H7 (cell line): Measurements from ENCODE around the gene TH. TPM values are rescaled to one million over a fixed set of nuclear protein-coding genes. Genes with fewer than 3 reads are reported as not detected.
"Not testable (repeated sequence)": the region's sequence is repeated elsewhere in the genome, so short reads cannot be mapped to it uniquely, and the experiment has no call there.

ENCODE experiments used
- DNase-seq: peaks from one replicate; pipeline ENCODE4 v3.0.0; 2012
- H3K27me3 ChIP-seq: 2 replicates; pipeline ENCODE4 v1.6.0; 2011; ENCODE audit warnings: mild to moderate bottlenecking, low read length; ENCODE audit not compliant: control insufficient read depth, insufficient read depth
- H3K36me3 ChIP-seq: replicated peaks from 2 replicates; pipeline ENCODE4 v1.5.1; 2011; ENCODE audit warnings: low read length; ENCODE audit not compliant: control insufficient read depth, insufficient read depth
- H3K4me3 ChIP-seq: 2 replicates; pipeline ENCODE4 v1.5.1; 2011; ENCODE audit warnings: low read depth, mild to moderate bottlenecking, control low read depth, low read length, moderate library complexity; ENCODE audit not compliant: insufficient read depth
- total RNA-seq: library from RNA; depleted of rRNA; stranded (reverse); fragments of >200 nt; shearing (Covaris generic); gene quantifications from 2 replicates; pipeline ENCODE4 v1.2.3, GENCODE V29; 2014

TH gene
- total RNA-seq, 1 experiment from 2014 or later, result not detected

- H3K27me3 ChIP-seq, H3K36me3 ChIP-seq, H3K4me3 ChIP-seq, DNase-seq: not testable (repeated sequence)
Measured at GRCh38 chr11:2124736-2125484, 46.7 kb downstream of the TH start.

- H3K36me3 ChIP-seq, result no peaks in the 10 kb centered on the region
- H3K4me3 ChIP-seq, result no peak overlapping the region
- H3K27me3 ChIP-seq, result no peaks in the 10 kb centered on the region
- DNase-seq, result no peak
Measured at GRCh38 chr11:2123628-2123960, 48.0 kb downstream of the TH start.

- peak; percentile 72 for DNase-seq
- no peak overlapping the region for H3K4me3 ChIP-seq
- H3K36me3 ChIP-seq, result no peaks in the 10 kb centered on the region
- no peaks in the 10 kb centered on the region for H3K27me3 ChIP-seq
Measured at GRCh38 chr11:2122907-2123627, 48.5 kb downstream of the TH start.

- Histone ChIP-seq H3K27me3 (no peaks in the 10 kb centered on the region), H3K36me3 (no peaks in the 10 kb centered on the region), H3K4me3 (no peak overlapping the region)
- peak; percentile 82 for DNase-seq
Measured at GRCh38 chr11:2122222-2122906, 49.3 kb downstream of the TH start.

GRCh38 chr11:2121227-2122130, 50.1 kb downstream of the TH start:
- peak; percentile 56 for DNase-seq
- no peaks in the 10 kb centered on the region for H3K27me3 ChIP-seq
- H3K4me3 ChIP-seq, result no peak overlapping the region
- H3K36me3 ChIP-seq, result no peaks in the 10 kb centered on the region

GRCh38 chr11:2120359-2121100, 51.1 kb downstream of the TH start:
- Histone ChIP-seq H3K4me3 (no peak overlapping the region), H3K27me3 (no peaks in the 10 kb centered on the region), H3K36me3 (no peaks in the 10 kb centered on the region)
- peak; percentile 87 for DNase-seq

GRCh38 chr11:2118677-2119076, 52.9 kb downstream of the TH start:
- no peak for DNase-seq
- Histone ChIP-seq H3K27me3 (no peaks in the 10 kb centered on the region), H3K4me3 (no peak overlapping the region), H3K36me3 (no peaks in the 10 kb centered on the region)

GRCh38 chr11:2116680-2117079, 54.9 kb downstream of the TH start:
- no peaks in the 10 kb centered on the region for H3K27me3 ChIP-seq
- DNase-seq, result no peak
- no peaks in the 10 kb centered on the region for H3K36me3 ChIP-seq
- no peak overlapping the region for H3K4me3 ChIP-seq

- Histone ChIP-seq H3K27me3 (no peaks in the 10 kb centered on the region; the same call in 1 of the 2 replicates), H3K36me3 (no peaks in the 10 kb centered on the region), H3K4me3 (no peak overlapping the region)
- no peak for DNase-seq
Measured at GRCh38 chr11:2115308-2115707, 56.3 kb downstream of the TH start.

- Histone ChIP-seq H3K27me3 (no peaks in the 10 kb centered on the region; the same call in 1 of the 2 replicates), H3K36me3 (no peaks in the 10 kb centered on the region), H3K4me3 (no peak overlapping the region)
- DNase-seq, result no peak
Measured at GRCh38 chr11:2114430-2115241, 57.0 kb downstream of the TH start.
